NCI-H1694 (cell line): ENCODE measurements around the gene PLEKHF1.
"Not testable (repeated sequence)": the region's sequence is repeated elsewhere in the genome, so short reads cannot be mapped to it uniquely, and the experiment has no call there.

Experiments used
- DNase-seq: peaks from one replicate; lab custom pipeline; 2025; lab: John Stamatoyannopoulos, UW

Gene PLEKHF1

GRCh38 chr19:29664753-29665214 lies 477 bp upstream of the PLEKHF1 start:
- no peak for DNase-seq

- DNase-seq: no peak
These were observed 741 bp downstream of the PLEKHF1 start for GRCh38 chr19:29665826-29666577.

GRCh38 chr19:29666578-29667386 lies 1.5 kb downstream of the PLEKHF1 start:
- DNase-seq: no peak

GRCh38 chr19:29667387-29667783 lies 2.1 kb downstream of the PLEKHF1 start:
- no peak for DNase-seq

GRCh38 chr19:29667901-29668341 lies 2.7 kb downstream of the PLEKHF1 start:
- no peak for DNase-seq

- DNase-seq: no peak
These were observed 3.7 kb downstream of the PLEKHF1 start for GRCh38 chr19:29668746-29669609.

GRCh38 chr19:29670255-29670654 lies 5.0 kb downstream of the PLEKHF1 start:
- DNase-seq: no peak

- not testable (repeated sequence) for DNase-seq
These were observed 5.7 kb downstream of the PLEKHF1 start for GRCh38 chr19:29671026-29671392.

GRCh38 chr19:29671393-29672160 lies 6.3 kb downstream of the PLEKHF1 start:
- no peak for DNase-seq

GRCh38 chr19:29672319-29672932 lies 7.2 kb downstream of the PLEKHF1 start:
- no peak for DNase-seq

- DNase-seq: no peak
These were observed 7.7 kb downstream of the PLEKHF1 start for GRCh38 chr19:29672933-29673336.

GRCh38 chr19:29673451-29674371 lies 8.4 kb downstream of the PLEKHF1 start:
- DNase-seq: no peak

GRCh38 chr19:29674374-29675119 lies 9.3 kb downstream of the PLEKHF1 start:
- DNase-seq: no peak

- no peak for DNase-seq
These were observed 9.9 kb downstream of the PLEKHF1 start for GRCh38 chr19:29675120-29675649.

- DNase-seq: no peak
These were observed 10.5 kb downstream of the PLEKHF1 start for GRCh38 chr19:29675650-29676186.

GRCh38 chr19:29676586-29676985 lies 11.3 kb downstream of the PLEKHF1 start:
- no peak for DNase-seq

- no peak for DNase-seq
These were observed 11.9 kb downstream of the PLEKHF1 start for GRCh38 chr19:29677001-29677817.
